ENCODE data around the gene ITPKA. TPM values are rescaled to one million over a fixed set of nuclear protein-coding genes. Genes with fewer than 3 reads are reported as not detected.

The ITPKA gene
- total RNA-seq, 1 experiment from 2014 or later = 10.9 TPM

Small RNAs within 50 kb of the gene (small RNA-seq; reads per million reads assigned to genes)
- not detected for gene RNU6-1169P

Other genes with a start within 250 kb of the ITPKA start
- 35.8 and 37.5 TPM in 2 replicates for gene OIP5, start 161.3 kb upstream of the ITPKA start, total RNA-seq (2014; rRNA removed; shearing (Covaris generic))
- gene NUSAP1, start 161.0 kb upstream of the ITPKA start, total RNA-seq (2014; rRNA removed; shearing (Covaris generic)) = 84.0 and 134 TPM in 2 replicates
- 23.8 and 29.1 TPM in 2 replicates for gene NDUFAF1, start 91.4 kb upstream of the ITPKA start, total RNA-seq (2014; rRNA removed; shearing (Covaris generic))
- gene RTF1, start 76.8 kb upstream of the ITPKA start, total RNA-seq (2014; rRNA removed; shearing (Covaris generic)) = 17.0 and 20.2 TPM in 2 replicates
- gene LTK, start 20.0 kb downstream of the ITPKA start, total RNA-seq (2014; rRNA removed; shearing (Covaris generic)) = 0.03 TPM in 1 of 2 replicates, not detected in the other
- 27.4 and 33.8 TPM in 2 replicates for gene RPAP1, start 50.4 kb downstream of the ITPKA start, total RNA-seq (2014; rRNA removed; shearing (Covaris generic))
- gene TYRO3, start 65.3 kb downstream of the ITPKA start, total RNA-seq (2014; rRNA removed; shearing (Covaris generic)) = 32.4 and 49.7 TPM in 2 replicates
- gene MGA, start 166.5 kb downstream of the ITPKA start, total RNA-seq (2014; rRNA removed; shearing (Covaris generic)) = 17.0 and 18.5 TPM in 2 replicates

Data from HT1080 (cell line).